Activated CD4-positive, alpha-beta T cell treated with anti-CD3 and anti-CD28 coated beads, Interleukin-2, Interleukin-6, amounts not matched to agents 100 ng/mL and 50 ng/mL, durations not matched to agents 16 hours and 8 hours (primary cell): ENCODE measurements around the gene PARD3B.

Experiments
- DNase-seq: peaks from one replicate; pipeline ENCODE4 v3.0.0-alpha.2; 2020

The PARD3B gene

DNA sequence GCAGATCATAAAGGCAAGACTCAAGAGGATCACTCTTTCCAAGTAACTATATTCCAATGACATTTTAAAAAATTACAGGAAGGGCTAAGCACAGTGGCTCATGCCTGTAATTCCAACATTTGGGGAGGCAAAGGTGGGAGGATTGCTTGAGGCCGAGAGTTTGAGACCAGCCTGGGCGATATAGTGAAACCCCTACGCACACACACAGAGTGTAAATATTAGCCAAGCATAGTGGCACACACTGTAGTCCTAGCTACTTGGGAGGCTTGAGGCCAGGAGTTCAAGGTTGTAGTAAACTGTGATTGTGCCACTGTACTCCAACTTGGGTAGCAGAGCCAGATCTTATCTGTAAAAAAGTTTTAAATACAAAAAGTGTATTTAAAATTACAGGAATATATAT lies 686.8 kb downstream of the PARD3B start:
- no peak for DNase-seq

DNA sequence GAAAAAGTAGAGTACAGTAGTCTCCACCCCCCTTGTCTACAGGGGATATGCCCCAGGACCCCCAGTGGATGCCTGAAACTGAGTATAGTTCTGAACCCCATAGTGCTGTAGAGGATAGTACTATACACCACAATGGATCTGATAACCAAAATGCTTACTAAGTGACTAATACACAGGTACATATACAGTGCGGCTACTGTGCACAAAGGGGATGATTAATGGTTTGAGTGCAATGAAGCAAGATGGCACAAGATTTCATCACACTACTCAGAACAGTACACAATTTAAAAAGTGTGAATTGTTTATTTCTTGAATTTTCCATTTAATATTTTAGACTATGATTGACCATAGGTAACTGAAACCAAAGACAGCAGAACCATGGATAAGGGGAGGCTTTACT lies 690.2 kb downstream of the PARD3B start:
- no peak for DNase-seq

DNA sequence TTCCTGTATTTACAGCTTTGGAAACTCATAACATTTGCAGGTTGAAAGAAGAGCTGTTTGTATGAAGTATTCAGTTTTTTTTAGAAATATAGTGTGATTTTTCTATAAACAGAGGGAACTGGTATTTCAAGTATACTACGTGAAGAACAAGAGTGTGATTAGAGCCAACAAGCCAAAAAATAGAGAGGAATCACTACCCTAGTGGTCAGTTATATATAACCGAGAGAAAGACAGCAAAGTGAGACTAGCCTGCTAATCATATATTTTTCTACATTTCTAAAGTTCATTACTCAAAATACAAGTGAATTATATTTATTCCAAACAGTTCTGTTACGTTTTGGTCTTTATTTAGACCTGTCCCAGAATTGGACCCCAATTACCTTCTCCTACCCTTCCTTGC lies 692.2 kb downstream of the PARD3B start:
- DNase-seq, result no peak

DNA sequence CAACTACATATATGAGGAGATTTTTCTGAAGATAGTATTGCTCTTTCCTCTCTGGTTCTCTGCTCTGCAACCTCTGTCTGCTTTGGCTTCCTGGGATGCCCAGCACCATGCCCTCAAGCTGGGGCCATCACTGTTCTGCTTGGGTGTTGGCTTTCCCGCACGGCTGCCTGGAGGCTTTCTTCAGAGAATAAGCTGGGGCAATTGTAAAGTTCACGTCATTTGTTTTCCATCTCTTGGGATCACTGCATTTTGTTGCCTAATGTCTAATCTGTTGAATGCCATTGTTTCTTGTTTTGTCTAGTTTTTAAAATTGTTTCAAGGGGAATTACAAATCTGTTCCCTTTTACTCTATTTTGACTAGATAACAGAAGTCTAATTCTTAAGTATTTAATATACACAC lies 699.7 kb downstream of the PARD3B start:
- no peak for DNase-seq

DNA sequence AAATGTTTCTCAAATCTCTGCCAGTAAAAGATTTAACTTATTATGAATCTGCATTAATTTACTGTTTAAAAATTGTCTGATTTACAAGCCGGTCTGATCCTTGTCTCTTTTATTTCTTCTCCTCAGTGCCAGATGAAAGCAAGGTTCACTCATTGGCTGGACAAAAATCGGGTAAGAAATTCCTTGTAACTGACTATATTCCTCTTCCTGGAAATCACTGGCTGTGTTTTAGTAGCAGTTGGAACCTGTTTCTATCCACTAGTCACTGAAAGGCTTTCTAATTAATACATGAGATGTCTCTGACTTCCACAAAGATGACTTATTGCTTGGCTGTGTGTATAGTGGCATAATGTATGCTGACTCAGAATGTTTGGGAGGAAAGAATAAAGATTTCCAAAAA lies 700.4 kb downstream of the PARD3B start:
- no peak for DNase-seq

DNA sequence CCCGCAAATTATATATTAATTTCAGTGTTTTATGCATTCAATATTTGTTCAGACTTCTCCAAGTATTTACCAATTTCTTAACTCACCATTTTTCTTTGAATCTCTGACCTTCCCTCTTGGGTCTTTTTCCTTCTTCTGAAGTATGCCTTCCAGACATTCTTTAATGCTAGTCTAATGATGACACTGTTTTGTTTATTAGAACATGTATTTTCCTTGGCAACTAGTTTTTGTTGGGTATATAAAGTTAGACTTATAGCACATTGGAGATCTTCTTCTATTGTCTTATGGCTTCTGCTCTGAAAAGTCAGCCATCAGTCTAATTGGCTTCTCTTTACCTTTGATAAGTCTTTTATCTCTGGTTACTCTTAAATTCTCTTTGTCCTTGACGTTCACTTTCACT lies 713.8 kb downstream of the PARD3B start:
- no peak for DNase-seq

DNA sequence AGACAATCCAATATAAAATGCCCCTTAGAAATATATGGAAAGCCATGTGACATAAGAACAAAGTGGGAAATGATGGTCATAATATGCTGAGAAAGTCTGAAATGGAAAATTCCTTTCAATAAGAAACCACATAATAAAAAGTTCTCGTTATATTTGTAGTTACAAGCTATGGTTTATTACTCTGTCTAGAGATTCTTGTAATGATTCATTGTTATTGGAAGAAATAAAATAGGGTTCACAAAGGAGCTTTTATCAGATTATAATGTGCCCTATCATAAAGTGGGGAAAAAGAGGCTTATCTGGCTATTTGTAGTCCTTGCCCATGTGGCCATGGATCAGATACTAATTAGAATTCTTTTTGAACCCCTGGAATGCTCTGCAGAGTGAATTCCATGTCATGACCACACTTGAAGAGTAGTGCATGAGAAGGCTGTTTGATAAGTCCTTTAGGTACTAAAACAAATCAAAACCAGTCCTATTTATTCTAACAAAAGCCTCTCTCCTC lies 716.3 kb downstream of the PARD3B start:
- no peak for DNase-seq

DNA sequence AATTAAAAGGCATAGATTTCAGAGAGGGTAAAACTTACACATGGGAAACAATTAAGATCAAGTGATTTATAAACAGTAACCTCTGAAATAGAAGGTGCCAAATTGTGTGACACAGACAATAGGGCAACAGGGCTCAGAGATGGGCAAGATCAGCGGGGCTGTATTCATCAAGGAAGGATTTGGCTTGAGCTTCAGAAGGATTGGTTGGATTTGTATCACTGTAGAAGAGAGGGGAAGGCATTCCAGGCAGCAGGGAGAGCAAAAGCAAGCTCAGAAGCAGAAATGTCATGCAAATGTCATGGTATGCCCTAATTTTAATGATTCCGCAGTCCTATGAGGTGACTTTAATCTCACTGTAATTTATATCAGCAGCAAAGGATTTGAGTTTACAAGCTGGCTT lies 722.0 kb downstream of the PARD3B start:
- no peak for DNase-seq

DNA sequence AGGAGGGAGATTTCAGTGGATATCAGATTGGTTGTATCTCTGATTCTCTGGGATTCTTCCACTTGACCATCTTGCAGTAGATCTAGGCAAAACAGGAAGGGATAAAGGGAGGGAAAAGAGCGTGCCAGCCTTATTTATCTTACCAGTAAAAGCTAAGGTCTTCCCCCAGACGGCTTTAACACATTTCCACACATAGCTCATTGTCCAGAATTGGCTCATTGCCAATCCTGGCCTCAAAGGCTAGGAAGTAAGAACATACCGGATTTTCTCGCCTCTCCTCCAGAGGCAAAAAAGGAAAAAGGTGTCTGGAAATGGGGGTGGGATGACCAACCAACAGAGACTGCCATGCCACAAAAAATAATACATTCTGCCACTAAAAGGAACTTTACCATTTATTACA lies 725.4 kb downstream of the PARD3B start:
- no peak for DNase-seq

DNA sequence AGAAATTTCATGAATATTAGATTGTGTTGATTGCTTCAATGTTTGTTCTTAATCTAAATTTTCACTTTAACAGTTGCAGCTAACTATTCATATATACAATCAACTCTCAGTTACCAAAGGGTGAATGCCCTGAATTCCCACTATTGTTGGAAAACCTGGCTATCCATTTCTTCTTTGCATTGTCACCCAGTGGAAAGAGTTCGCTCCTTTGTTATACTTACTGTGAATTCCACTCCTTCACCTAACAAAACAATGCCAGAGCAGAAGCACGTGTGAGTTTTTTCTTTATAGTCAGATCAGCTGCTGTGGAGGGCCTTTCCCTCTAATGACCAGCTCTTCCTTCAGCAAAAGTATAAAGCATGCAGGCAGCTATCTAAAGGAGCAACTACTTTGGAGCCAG lies 727.9 kb downstream of the PARD3B start:
- DNase-seq, result no peak

DNA sequence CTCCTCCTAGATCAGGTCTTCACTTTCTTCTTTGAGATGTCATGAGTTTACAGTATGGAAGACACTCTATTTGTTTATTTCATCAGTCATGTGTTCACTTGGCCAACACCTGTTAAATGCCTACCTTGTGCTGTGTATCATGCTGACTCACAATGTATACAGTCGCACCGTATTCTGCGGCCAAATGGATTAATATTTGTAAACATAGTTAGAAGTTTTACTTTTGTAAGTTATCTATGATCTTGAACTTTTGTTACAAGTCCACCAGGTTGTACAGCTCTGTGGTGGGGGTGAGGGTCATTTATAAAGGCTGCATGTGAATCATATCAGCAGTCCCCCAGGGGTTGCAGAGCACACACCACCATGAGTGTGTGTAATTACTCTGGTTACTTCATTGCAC lies 728.4 kb downstream of the PARD3B start:
- DNase-seq, result no peak

DNA sequence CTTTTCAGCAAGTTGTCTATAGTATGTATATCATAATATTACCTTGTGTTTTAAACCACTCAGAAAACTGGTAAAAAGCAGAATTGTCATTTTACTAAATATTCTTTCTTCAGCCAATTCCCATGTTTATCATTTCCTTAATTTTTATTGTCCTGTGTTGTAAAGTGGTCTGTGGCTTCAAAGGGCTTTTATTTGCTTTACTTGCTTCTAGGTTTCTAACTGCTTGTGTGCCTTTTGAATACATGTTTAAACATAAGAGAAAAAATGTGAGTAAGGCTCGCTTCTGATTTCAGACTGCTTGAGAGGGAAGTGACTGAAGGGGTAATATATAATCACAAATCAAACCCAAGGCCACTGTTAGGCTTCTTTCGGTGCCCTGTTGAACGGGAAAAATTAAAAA lies 729.5 kb downstream of the PARD3B start:
- no peak for DNase-seq

DNA sequence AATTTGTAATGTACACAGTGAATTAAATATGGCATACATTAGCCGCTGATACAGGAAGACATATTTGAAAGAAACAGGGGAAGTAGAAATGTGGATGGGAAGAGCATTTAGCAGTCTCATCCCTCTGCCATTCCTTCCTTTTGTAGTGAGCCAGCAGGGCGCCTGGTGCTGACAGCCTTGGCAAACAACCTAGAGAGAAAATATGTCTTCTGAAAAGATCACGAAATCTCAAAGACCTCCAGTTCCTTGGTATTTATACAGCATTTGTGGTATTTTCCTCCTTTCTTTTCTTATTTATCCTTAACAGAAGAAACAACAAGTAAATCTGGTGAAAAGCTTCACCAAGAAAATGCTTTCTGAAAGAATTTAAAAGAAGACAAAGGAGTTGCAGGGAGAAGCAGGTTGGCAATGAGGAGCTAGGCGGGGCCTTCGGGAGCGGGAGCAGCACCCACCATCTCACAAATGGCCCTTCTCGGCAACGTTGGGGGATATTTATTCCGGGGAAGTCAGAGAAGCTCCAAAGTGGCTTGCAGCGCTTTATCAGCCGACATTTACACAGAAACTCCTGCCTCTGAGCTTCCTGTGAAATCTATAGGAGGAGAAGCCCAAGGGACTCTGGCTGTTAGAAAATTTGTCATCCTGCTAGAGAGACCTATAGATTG lies 731.0 kb downstream of the PARD3B start:
- no peak for DNase-seq

DNA sequence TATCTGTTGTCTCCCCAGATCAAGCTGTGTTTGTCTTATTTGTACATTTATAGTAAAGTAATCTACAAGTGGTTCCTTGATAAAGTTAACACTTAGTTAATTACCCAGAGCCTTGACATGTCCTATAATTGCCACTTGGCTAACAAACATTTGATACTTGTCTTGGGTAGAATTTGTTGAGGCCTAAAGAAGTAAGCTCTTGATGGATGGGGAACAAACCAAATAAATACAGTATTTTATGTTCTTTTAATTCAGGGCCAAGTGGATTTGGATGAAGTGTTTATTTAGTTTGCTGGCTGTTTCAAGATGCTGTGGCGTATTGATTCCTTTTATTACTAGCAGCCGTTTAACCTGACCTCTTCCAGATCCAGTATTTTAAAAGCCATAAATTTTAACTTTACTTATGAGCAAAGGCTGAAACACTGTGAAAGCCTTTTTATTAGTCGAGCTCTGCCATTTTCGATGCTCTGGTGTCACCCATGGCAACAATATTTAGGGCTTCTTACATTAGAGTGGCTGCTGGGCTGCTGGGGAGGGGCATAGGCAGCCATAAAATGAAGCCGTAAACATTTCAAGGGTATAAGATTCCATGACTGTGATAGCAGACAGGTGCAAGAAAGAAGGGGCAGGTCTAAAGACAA lies 735.4 kb downstream of the PARD3B start:
- no peak for DNase-seq

DNA sequence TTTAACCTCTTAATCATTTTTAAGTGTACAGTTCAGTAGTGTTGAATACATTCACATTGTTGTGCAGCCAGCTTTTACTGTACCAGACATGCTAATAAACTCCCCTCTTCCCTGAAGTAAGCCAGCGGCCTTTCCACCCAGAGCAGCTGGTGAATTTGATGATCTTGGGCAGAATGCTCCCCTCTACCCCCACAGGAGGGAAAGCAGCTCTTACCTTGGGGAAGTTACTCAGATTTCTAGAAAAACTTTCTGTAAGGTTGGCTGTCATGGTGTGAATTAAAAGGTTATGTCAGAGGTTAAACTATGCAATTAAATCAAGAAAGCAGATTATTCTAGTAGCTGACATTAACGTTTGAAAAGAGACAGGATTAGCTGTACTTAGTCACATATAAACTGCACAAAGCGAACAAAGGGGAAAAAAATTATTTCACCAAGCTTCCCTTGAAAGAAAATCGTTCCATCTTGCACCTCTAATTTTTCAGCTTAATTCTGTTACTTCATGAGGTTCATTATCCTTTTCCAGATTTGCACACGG lies 738.5 kb downstream of the PARD3B start:
- DNase-seq, result no peak

DNA sequence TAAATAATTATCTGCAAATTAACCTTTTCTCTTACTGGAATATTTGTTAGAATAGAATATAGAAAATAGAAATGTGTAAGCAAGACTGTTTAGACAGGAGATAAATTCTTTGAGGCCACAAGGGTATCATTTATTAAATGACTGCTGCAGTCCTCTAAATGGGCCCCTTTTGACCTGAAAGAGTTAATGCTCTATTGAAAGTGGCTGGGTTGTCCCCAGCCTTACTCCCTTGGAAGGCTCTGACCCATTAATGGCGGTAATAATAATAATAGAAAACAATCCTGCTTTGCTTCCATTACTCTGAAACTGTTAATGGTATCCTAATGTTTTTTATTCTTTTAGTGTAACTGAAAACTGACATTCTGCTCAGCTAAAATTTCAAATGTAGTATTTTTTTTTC lies 739.1 kb downstream of the PARD3B start:
- no peak for DNase-seq

DNA sequence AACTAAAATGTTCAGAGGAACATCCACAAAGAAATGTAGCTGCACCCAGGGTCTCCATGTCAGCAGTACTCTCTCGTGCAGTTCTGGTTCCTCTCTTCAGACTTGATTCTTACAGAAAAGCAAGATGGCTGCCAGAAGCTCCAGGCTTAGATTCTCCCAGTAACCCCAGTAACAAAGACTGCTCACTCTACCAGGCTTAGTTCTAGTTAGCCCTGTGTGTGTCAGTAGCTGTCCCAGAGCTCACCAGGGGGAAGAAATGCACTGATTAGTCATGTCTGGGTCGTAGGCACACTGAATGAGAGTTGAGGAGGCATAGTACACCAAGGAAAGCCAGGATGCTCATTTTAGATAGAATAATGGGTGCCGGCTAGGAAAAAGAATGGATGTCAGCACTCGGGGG lies 742.0 kb downstream of the PARD3B start:
- no peak for DNase-seq

DNA sequence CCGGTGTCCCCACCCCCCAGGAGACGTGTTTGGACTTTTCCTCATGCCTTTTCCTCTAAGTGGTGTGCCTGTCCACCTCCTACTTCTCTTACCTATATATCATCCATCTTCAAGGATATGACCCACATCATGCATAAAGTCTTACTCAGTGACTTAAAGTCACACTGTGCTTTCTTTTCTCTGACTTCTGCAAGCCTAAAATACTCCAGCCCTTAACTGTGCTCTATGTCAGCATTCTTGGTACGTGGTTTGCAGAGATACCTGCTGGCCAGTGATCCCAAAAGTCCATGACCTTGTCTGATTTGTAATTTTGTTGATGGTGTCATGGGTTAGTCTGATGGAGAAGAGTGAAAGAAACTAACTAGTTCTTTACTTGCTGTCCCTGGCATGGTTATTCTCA lies 743.4 kb downstream of the PARD3B start:
- no peak for DNase-seq

DNA sequence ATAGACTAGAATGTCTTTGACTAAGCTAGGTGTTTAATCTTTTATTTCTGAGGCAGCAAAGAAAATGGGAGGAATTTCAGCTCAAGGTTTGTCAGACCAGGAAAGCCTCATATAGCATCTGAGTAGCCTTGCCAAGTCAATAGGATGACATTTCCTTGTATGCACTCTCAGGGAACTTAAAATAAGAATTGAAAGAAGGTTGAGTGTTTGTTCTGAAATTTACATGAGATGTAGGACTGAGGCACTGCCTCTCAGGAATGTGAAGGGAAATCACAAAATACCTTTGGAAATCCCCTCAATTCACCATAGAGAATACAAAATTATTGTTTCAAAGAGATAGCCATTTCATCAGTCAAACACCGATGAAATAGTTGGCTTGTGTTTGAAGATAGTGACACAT lies 745.0 kb downstream of the PARD3B start:
- DNase-seq, result no peak

DNA sequence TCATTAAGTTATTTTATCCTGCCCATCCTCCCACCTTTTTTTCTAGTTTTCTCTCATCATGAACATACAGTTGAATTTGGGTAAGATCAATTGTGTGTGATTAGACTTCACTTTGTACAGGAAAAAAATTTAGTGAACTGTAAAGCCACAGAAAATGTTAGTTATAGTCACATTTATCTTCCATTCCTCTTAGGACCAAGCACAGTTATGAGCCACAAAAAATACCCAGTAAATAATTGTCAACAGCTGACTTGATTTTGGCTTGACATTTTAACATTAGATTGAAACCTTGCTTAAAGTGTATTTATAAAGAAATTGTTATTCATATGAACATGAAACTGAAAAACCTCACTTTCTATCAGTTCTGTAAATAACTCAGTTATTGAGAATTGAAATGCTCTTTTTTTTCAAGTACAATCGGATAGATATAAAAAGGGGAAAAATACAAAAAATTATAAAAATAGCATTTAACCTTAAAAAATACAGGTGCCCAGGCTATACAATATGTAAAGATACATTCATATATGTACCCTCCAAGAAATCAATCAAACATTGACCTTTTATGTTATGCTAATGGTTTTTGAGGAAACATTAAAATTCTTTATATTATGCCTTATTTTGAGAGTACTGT lies 747.5 kb downstream of the PARD3B start:
- DNase-seq, result no peak

DNA sequence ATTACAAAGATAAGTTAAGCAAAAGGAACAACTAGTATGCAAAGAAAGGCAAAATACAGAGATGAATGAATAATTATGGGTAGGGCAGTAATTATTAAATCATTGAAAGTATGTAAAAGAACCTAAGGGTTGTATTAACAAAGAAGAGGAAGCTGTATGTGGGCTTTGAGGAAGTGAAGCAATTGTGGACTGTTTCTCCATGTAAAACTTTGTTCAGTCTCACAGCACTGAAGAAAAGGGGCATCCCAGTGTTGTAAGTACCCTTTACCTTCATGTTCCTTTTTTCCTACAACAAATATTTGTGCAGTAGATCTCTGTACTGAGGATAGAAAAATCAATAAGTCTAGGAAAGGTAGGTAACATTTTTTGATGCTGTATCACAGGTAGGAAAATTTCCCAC lies 748.3 kb downstream of the PARD3B start:
- DNase-seq, result no peak

DNA sequence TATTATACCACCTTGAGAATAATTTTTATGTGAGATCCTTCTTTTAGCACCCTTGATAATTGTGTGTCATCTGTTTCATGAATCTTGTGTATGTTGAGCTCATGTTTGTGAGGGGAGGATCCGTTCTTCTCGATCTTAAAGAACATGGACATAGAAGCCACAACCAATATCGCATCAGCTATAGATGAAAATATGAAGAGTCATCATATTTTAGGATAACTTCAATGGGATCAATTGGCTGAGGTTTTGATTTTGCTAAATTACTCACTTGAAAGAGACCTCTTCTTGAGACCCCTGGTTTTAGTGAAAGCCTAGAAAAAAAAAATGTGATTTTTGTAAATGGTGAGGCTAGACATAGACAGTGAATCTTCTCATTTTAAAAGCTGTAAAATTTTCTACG lies 751.7 kb downstream of the PARD3B start:
- DNase-seq, result no peak

DNA sequence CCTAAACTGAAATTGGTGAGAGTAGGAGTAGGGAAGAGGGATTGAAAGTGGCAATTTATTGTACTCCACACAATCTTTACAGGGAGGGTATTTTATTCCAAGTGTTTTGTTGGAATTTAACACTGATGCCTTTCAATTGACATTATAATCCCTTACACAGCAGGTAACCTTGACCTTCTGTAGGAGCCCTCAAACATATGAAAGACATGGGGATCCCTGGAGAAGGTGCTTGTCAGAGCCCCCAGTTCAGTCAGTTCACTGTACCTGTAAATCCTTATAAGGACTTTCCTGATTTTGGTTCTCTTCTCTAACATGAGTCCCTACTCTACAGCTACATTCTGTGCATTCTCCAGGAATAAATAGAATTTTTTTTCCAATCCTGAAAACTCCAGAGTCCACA lies 752.1 kb downstream of the PARD3B start:
- no peak for DNase-seq

DNA sequence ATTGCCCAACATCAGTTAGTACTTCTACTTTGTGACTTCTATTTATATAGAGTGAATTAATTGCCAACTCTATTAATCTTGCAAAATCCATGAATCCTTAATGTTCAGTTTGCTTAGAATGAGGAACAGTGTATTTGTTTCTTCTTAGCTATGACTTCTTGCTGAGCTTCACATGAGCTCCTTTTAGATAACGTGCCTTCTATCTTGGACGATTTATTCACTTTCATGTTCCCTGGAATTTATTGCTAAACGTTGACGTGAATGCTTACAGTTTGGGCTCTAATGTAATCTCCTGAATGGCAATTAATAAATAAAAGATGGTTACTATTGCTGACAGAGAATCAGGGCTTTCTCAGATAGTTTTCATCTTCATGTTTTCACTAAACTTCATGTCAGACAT lies 752.6 kb downstream of the PARD3B start:
- no peak for DNase-seq
